22Rv1 (cell line): ENCODE data around the gene FYN.
"Not testable (repeated sequence)": the region's sequence is repeated elsewhere in the genome, so short reads cannot be mapped to it uniquely, and the experiment has no call there.

Source experiments
- H3K27ac ChIP-seq: fragments of 450-650 bp; 2 replicates; pipeline ENCODE4 v1.5.1; 2017
- ZFX ChIP-seq: fragments of 450-650 bp; IDR thresholded peaks from 2 replicates; pipeline ENCODE4 v1.6.1; 2017; ENCODE audit warnings: antibody characterized with exemption, borderline replicate concordance
- TF ChIP-seq, protein P1 (sequence below): fragments of 450-650 bp; IDR thresholded peaks from 2 replicates; pipeline ENCODE4 v1.5.1; 2017; ENCODE audit warnings: mild to moderate bottlenecking

Gene FYN

DNA sequence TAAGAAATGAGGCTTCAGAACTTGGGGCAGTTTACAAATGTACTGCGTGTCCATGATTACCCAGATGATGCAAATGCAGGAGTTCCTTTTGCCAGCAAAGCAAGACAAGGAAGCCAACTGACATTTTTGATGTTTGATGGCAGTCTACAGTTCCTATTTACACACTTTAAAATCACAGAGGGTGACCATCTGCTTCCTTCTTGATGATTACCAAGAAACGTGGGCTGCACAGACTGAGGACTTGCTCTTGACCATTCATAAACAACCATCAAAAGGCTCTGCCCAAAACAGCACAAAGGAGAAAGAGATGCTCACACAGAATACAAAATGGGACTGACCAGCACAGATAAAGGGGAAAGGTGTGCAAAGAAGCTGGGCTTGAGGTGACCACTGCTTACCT, 187.7 kb downstream of the FYN start:
- no peak for TF ChIP-seq ZFX
- TF ChIP-seq, protein P1, sequence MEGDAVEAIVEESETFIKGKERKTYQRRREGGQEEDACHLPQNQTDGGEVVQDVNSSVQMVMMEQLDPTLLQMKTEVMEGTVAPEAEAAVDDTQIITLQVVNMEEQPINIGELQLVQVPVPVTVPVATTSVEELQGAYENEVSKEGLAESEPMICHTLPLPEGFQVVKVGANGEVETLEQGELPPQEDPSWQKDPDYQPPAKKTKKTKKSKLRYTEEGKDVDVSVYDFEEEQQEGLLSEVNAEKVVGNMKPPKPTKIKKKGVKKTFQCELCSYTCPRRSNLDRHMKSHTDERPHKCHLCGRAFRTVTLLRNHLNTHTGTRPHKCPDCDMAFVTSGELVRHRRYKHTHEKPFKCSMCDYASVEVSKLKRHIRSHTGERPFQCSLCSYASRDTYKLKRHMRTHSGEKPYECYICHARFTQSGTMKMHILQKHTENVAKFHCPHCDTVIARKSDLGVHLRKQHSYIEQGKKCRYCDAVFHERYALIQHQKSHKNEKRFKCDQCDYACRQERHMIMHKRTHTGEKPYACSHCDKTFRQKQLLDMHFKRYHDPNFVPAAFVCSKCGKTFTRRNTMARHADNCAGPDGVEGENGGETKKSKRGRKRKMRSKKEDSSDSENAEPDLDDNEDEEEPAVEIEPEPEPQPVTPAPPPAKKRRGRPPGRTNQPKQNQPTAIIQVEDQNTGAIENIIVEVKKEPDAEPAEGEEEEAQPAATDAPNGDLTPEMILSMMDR: no peak
- no peak overlapping the region for H3K27ac ChIP-seq

DNA sequence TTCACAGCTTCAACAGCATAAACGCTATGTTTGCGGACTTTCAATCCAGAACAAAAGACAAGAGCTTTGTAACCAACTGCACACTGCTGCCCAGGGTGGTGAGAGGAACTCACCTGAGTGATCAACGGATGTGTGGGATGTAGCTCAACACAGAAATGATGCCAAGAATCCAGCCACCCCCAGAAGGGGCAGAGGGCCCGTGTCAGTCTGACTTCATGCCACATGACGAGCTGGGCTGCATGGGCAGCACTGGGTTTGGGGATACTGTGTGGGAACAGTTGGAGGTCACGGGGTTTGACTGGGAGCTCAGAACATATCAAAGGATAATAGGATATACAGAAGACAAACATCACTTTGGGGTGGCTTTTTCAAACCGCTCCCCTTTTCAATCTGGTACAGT, 188.2 kb downstream of the FYN start:
- no peak overlapping the region for H3K27ac ChIP-seq
- no peak for TF ChIP-seq ZFX
- TF ChIP-seq, protein P1: no peak

DNA sequence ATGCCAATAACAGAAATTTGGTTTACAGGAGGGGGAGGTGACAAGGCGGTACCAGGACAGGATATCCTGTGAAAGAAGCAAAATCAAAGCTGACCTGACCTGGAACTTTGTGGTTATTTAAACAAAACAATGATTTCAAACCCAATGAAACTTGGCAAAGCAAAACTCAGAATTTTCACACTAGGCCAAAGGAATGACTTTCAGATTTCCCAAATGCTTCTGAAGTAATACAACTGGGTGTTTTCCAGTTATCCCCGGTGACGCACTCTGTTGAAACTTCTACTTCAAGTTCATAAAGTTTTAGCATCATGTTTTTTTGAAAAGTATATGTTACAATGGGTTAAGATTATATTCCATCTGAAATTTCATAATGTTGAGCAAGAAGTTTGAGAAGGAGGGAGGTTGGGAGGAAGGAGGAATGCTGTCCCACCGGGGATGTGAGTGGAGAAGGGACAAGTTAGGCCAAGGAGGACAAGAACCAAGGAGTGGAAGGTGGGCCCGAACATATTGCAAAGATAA, 189.4 kb downstream of the FYN start:
- TF ChIP-seq ZFX: no peak
- TF ChIP-seq, protein P1: no peak
- H3K27ac ChIP-seq: no peak overlapping the region

DNA sequence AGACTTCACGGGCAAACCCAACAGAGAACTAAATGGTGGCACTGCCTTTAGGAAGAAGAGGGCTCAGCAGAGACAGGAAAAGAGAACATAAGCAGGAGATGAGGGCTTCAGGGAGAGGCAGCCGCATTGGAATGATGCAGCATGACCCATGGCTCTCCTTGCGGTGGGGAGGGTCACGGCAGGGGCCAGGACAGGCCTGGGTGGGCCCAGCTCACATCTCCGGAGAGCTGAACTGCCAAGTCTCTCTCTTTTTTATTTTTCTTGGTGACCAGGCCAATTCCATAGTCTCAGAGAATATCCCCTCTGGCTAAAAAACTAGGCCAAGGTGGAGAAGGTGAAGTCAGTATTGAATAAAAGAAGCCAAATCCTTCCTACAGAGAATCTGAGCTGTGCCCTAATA, 190.1 kb downstream of the FYN start:
- no peak overlapping the region for H3K27ac ChIP-seq
- no peak for TF ChIP-seq ZFX
- TF ChIP-seq, protein P1: no peak

DNA sequence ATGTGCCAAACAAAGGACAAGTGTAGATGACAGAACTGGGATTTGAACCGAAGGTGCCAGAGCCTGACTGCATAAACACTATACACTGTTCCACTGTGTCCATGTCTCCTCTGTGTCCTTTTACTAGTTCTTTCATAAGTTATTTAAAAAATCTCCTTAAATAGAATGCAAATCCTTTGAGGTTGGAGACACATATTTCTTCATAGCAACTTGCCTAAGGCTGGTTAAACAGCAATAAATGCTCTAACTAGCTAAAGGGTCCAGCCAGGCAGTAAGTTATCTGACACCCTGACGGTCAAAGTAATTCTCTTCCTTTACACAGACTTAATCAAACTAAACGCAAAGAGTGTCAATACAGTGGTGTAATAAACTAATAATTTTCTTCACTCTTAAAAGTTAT, 191.4 kb downstream of the FYN start:
- no peak overlapping the region for H3K27ac ChIP-seq
- TF ChIP-seq ZFX: no peak
- TF ChIP-seq, protein P1: no peak

DNA sequence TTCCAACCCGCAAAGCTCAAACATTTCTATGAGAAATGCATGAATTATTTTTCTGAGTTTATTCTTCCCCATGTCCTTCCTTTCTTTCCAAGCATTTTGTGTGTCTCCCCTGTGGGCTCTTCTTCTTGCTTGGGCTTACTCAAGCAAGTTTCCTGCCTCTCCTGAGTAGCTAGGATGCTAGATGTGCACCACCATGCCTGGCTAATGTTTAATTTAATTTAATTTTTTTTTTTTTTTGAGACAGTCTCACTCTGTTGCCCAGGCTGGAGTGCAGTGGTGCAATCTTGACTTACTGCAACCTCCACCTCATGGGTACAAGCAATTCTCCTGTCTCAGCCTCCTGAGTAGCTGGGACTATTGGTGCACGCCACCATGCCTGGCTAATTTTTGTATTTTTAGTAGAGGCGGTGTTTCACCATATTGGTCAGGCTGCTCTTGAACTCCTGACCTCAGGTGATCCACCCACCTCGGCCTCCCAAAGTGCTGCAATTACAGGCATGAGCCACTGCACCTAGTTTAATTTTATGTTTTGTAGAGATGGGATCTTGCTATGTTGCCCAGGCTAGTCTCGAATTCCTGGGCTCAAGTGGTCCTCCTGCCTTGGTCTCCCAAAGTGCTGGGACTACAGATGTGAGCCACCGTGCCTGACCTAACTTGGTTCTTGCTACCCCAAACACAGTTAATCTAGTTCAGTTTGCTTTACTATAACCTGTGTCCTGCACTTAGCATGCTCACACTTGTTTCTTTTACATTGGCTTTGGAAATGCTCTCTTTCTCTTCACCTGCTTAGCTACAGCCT, 192.2 kb downstream of the FYN start:
- not testable (repeated sequence) for H3K27ac ChIP-seq

DNA sequence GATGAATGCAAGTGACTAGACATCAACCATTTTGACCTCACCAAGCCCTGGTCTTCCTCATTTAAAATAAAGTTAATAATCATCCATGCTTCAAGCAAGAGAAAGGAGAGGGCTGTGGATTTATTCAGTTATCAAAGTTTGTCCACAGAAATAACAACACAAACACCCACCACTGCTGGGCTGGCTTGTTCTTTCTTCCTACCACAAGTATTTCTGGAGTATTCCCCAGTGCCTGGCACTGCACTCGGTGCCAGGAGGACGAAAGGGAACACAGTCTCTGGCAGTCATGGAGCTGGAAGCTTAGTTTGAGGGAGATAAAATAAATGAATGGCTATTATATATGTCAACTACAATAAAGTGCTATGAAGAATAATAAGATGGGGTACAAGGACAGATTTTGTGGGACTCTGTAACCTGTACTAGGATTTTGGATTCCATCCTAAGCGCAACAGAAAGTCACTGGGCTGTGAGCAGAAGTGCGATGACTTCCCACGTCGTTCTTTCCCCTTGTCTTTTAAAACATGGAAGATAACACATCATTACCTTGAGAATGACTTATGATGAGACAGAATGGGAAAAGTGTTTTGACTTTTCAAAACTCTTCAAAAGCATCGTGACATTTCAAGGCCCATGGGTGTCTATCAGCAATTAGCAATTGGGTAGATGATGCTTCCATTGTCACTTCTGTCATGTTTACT, 193.1 kb downstream of the FYN start:
- H3K27ac ChIP-seq: no peak overlapping the region
- TF ChIP-seq ZFX: no peak
- TF ChIP-seq, protein P1: no peak
